GM18951 (cell line): Measurements from ENCODE around the gene INPP5F.
"Not testable (repeated sequence)": the region's sequence is repeated elsewhere in the genome, so short reads cannot be mapped to it uniquely, and the experiment has no call there.

Source experiments
- POLR2A ChIP-seq: IDR thresholded peaks from 4 replicates; pipeline ENCODE4 v1.6.1; 2011; ENCODE audit warnings: mild to moderate bottlenecking; ENCODE audit not compliant: insufficient read length, insufficient read depth; ENCODE audit errors: extremely low read depth
- in situ Hi-C: fragments of 300-500 bp; cut with MboI; formaldehyde crosslinking; loops from one replicate; pipeline ENCODE4 v1.12.0; 2022; ENCODE audit warnings: low sequenced_read_pairs, mixed read lengths, inconsistent platforms; ENCODE audit not compliant: unreplicated experiment

The INPP5F gene

GRCh38 chr10:119781498-119781897, 55.6 kb downstream of the INPP5F start:
- TF ChIP-seq POLR2A, result no peak
- in situ Hi-C loops, result no loop called here

- in situ Hi-C loops, result no loop called here
- TF ChIP-seq POLR2A, result no peak
These were observed 57.3 kb downstream of the INPP5F start for GRCh38 chr10:119782981-119783664.

- TF ChIP-seq POLR2A, result no peak
- in situ Hi-C loops, result no loop called here
These were observed 57.8 kb downstream of the INPP5F start for GRCh38 chr10:119783665-119784027.

DNA sequence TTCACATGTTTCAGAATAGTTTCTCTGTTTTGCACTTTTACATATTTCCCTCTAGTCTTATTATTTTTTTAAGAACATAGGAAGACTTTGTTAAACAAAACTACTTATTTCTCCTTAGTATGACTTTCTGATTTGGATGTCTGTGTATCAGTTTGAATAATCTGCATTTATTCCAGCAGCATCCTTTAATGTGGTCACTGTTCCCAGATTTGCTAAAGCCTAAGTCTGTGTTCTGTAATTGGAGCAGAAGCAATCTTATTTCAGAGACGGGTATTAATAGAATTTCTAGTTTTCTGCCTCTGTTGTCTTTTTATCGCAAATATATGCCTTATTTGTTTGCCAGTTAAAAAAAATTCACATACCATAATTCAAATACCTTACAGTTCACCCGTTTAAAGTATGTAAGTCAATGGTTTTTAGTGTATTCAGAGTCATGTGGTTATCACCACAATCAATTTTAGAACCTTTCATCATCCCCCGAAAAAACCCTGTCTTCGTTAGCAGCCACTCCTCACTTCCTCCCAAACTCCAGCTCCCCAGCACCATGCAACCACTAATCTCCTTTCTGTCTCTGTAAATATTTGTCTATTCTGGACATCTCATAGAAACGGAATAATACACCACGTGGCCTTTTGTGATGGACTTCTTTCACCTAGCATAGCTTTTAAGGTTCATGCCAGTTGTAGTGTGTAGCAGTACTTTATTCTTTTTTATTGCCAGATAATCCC, 58.7 kb downstream of the INPP5F start:
- in situ Hi-C loops, result no loop called here
- TF ChIP-seq POLR2A, result no peak

- in situ Hi-C loops, result no loop called here
- TF ChIP-seq POLR2A, result no peak
These were observed 60.4 kb downstream of the INPP5F start for GRCh38 chr10:119786117-119786769.

GRCh38 chr10:119795101-119795500, 69.3 kb downstream of the INPP5F start:
- in situ Hi-C loops, result not testable (repeated sequence)

DNA sequence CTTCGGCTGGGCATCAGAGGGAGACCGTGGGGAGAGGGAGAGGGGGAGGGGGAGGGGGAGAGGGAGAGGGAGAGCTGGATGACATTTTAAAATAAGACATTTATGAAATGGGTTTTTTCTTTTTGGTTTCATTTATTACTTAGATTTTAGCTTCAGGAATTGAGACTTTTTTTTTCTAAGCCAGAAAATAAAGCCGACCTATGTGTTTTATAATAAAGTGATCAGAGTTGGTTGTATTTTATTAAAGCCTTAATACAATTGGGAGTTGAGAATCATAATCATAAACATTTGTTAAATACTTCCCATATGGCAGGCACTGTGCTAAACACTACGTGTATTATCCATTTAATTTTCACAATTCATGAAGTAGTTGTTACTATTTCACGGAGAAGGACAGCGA, 70.2 kb downstream of the INPP5F start:
- TF ChIP-seq POLR2A, result no peak
- in situ Hi-C loops, result no loop called here

DNA sequence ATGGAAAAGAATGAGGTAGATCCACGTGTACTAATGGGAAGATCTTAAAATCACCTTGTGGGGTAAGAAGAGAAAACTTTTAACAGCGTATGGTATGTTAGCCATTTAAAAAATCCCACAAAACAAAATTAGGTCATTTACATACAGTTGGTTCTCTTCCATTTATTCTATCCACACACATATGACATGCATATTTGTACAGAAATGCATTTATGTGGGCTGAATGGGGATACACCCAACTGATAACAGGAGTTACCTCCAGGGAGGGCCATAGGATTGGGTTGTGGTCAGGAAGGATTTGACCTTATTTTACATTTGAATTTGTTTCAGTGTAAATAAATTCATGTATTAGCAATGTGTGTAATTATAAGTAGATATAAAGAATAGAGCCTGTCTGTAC, 75.3 kb downstream of the INPP5F start:
- no peak for TF ChIP-seq POLR2A
- in situ Hi-C loops, result no loop called here

- TF ChIP-seq POLR2A, result no peak
- in situ Hi-C loops, result no loop called here
These were observed 76.2 kb downstream of the INPP5F start for GRCh38 chr10:119801998-119802538.

- in situ Hi-C loops, result no loop called here
- no peak for TF ChIP-seq POLR2A
These were observed 77.4 kb downstream of the INPP5F start for GRCh38 chr10:119803264-119803663.

DNA sequence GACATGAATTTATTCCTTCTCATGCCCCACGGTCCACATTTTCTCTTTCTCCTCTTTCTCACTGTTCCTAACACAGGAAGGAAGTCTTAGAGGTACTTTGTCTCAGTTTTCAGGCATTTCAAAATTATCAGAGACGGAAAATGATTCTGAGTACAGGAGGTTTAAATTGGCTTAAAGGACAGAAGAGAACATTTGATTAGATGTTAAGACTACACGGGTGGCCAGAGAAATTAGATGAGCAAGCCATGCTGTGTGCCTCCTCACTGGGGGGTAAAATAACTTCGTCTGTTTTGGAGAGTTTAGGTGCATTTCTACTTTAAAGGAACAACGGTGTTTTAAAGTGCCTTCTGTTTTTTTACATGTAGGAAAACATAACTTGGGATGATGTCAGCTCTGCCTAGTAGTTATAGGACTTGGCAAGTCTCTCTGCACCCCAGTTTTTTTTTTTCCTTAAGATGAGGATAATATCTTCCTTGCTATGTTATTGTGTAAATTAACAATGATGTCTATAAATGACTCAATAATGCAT, 79.9 kb downstream of the INPP5F start:
- in situ Hi-C loops, result no loop called here

GRCh38 chr10:119806334-119807130, 80.7 kb downstream of the INPP5F start:
- in situ Hi-C loops, result no loop called here
- no peak for TF ChIP-seq POLR2A

More for the DNA sequence above, 79.9 kb downstream of the INPP5F start:
- TF ChIP-seq POLR2A, result no peak
